Forelimb muscle (tissue), 1 donor: ENCODE measurements around the gene SPOP. TPM values are rescaled to one million over a fixed set of nuclear protein-coding genes. Genes with fewer than 3 reads are reported as not detected.
"Not testable (repeated sequence)": the region's sequence is repeated elsewhere in the genome, so short reads cannot be mapped to it uniquely, and the experiment has no call there.

Experiments used
- DNase-seq: peaks from one replicate; pipeline ENCODE4 v3.0.0-alpha.2; 2013; ENCODE audit warnings: low read depth
- polyA plus RNA-seq: library from polyadenylated mRNA; unstranded; fragments of 120-200 nt; gene quantifications from one replicate; pipeline ENCODE4 v1.2.1, GENCODE V29; 2013; ENCODE audit not compliant: insufficient read length

SPOP gene
- polyA plus RNA-seq, 1 donor, result 51.5 TPM

GRCh38 chr17:49573510-49574322, 104.2 kb downstream of the SPOP start:
- no peak for DNase-seq

- no peak for DNase-seq
These were observed 105.0 kb downstream of the SPOP start for GRCh38 chr17:49572806-49573420.

- DNase-seq, result no peak
These were observed 105.7 kb downstream of the SPOP start for GRCh38 chr17:49572226-49572625.

GRCh38 chr17:49571764-49572163, 106.1 kb downstream of the SPOP start:
- no peak for DNase-seq

- DNase-seq, result no peak
These were observed 106.6 kb downstream of the SPOP start for GRCh38 chr17:49571283-49571682.

GRCh38 chr17:49570540-49571242, 107.2 kb downstream of the SPOP start:
- no peak for DNase-seq

- DNase-seq, result not testable (repeated sequence)
These were observed 109.2 kb downstream of the SPOP start for GRCh38 chr17:49568695-49569047.

DNA sequence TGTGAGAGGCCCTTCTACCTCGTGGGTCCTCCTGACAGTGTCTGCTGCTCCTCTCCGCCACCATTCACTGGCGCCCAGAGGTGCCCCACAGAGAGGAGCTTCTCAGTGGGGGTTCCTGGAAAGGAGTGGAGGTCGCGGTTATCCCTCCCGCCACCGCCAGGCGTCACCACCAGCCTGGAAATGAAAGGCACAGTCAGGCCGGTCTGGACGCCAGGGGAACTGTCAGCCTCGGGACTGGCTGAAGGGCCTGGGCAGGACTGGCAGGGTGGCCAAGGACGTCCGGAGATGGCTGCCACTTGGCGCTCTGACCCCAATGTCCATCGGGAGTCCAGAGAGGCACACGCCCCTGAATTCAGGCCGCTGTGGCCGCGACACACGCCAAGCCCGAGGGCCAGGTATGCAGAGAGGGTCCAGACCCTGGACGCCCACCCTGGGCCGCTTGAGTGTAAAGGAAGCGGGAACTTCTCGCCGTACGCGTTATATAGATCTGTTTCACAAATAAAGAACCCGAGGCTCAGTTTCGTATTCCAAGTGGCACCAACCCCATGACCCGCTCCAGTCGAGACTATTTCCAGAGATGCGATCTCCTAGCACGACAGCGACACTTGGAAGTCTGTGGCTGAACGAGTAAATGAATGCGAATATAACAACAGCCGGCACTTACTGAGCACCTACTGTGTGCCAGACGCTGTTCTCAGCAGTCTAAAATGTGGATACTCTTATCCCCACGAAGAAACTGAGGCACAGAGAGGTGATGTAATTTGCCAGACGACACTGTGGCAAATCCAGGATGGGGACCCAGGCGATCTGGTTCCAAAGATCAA, 109.8 kb downstream of the SPOP start:
- DNase-seq, result no peak

GRCh38 chr17:49567104-49567521, 110.8 kb downstream of the SPOP start:
- DNase-seq, result no peak

DNA sequence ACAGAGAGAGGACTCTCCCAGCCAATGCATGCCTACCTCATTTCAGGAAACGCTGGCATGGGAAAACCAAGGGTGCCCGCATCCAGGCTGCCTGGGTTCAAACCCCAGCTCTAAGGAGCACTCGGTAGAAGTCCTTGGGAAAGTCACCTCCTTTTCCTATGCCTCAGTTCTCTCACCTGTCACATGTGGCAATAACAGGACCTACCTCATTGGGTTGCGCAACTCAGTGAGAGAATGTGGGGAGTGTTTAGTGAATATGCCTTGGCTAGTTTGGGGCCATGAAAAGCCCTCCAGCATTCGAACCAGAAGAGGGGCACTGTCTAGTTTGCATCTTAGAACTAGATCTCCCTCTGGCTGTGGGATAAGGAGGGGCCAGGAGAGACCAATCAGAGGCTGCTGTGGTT, 111.2 kb downstream of the SPOP start:
- DNase-seq, result no peak

- no peak for DNase-seq
These were observed 111.9 kb downstream of the SPOP start for GRCh38 chr17:49565948-49566491.

DNA sequence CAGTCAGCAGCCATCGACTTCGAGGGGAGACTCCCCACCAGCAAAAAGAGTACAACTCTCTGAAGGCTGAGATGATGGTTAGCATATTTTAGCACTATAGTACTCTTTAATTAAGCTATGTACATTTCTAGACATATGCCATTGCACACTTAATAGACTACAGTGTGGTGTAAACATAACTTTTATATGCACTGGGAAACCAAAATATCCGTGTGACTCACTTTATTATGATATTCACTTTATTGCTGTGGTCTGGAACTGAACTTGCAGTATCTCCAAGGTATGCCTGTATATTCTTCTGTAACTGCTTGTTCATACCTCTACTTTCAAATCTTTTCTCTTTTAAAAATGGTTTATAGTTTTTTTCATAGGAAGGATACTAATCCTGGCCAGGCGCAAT, 113.3 kb downstream of the SPOP start:
- DNase-seq, result no peak

DNA sequence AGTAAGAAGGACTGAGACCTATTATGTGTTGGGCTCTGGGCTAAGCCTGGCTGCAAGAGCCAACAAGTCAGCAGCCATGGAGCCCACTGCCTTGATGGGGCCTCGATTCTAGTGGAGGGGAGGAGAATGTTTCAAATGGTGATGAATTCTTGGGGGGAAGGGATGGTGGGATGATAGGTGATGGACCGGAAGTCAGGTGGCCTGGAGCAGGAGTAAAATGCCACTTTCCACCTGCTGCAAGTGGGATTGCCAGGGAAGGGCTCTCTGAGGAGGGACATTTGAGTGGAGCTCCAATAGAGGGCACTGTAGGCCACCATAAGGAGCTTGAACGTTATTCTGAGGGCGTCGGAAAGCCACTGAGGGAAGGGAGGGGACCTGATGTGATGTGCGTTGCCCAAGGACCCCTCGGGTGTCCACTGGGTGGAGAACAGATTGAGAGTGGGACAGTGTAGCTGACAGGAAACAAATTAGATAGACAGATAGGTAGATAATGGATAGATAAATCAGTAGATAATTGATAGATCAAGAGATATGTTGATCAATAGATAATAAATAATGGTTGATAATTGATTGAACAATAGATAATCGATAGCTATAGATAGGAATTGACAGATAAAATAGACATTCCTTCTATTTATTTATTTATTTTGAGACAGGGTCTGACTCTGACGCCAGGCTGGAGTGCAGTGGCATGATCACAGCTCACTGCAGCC, 120.4 kb downstream of the SPOP start:
- no peak for DNase-seq

- DNase-seq, result no peak
These were observed 121.5 kb downstream of the SPOP start for GRCh38 chr17:49556223-49556943.

DNA sequence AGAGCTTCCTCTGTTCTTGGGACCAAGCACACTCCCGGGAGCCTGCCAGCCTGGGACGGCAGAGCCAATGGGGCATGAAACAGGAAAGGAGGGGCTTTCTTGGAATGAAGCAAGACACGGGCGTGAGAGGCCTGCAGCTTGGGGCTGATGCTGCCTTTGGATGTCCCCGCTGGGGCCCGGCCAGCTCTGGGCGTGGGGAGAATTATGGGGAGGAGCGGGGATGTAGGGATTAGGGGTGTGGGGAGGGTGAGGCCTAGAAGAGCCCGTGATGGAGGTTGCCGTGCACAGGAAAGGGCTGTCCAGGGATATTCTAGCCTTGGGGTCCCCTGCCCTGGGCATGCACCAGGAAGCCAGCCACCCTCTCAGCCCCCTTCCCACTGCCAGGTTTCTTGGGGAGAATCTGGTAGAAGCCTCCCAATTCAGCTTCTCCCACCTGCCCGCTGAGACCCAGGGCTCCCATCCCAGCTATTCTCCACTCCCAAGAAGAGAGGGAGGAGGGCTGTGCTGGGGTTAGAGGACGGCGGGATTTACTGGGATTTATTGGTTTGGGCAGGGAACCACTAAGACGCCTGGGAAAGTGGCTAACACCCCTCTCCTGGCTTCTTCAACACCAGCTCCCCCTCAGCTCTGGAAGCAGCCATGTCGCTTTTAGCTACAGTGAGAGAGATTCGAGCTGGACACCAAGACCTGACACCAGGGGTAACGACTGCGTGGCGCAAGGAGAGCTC, 122.2 kb downstream of the SPOP start:
- DNase-seq, result no peak

- no peak for DNase-seq
These were observed 123.0 kb downstream of the SPOP start for GRCh38 chr17:49554694-49555494.

- no peak for DNase-seq
These were observed 124.1 kb downstream of the SPOP start for GRCh38 chr17:49553676-49554335.

- DNase-seq, result no peak
These were observed 125.7 kb downstream of the SPOP start for GRCh38 chr17:49552070-49552751.
